ENCODE data around the gene CFAP251. TPM values are rescaled to one million over a fixed set of nuclear protein-coding genes. Genes with fewer than 3 reads are reported as not detected.
A peak's percentile ranks its signal among the peaks of the same experiment; 100 is the strongest.
"Not testable (repeated sequence)": the region's sequence is repeated elsewhere in the genome, so short reads cannot be mapped to it uniquely, and the experiment has no call there.

CFAP251 gene
- polyA plus RNA-seq, 3 donors: 0.08 to 0.17 TPM; not detected in 1

GRCh38 chr12:122036153-122036552 lies 117.8 kb downstream of the CFAP251 start:
- Histone ChIP-seq H3K36me3 (replicated peaks in 1 of 2; ENCODE audit: control insufficient read depth in 1 of 2, insufficient read depth in 2 of 2, low read length in 2 of 2) (no peaks in the 10 kb centered on the region), H3K4me2 (replicated peaks; ENCODE audit: extremely low read depth, low read length, poor library complexity, severe bottlenecking) (no peak overlapping the region), H2AFZ (ENCODE audit: insufficient read depth, low read depth, low read length, poor library complexity, severe bottlenecking) (no peak overlapping the region), H3K9me3 (replicated peaks in 1 of 2; ENCODE audit: control insufficient read depth in 1 of 2, insufficient read depth in 1 of 2, low read length in 2 of 2) (no peaks in the 10 kb centered on the region), H3K4me3 (replicated peaks in 1 of 3; ENCODE audit: low read depth in 2 of 3, low read length in 3 of 3) (no peak overlapping the region), H3K4me1 (ENCODE audit: control insufficient read depth in 1 of 2, insufficient read depth in 2 of 2, low read length in 2 of 2) (no peaks in the 10 kb centered on the region), H4K20me1 (ENCODE audit: insufficient read depth, low read length) (no peaks in the 10 kb centered on the region), H3K9ac (ENCODE audit: insufficient read depth, low read length, poor library complexity, severe bottlenecking) (no peak overlapping the region), H3K79me2 (ENCODE audit: insufficient read depth, low read length) (no peaks in the 10 kb centered on the region), H3K27ac (ENCODE audit: low read depth in 1 of 2, low read length in 2 of 2) (no peak overlapping the region), H3K27me3 (ENCODE audit: control insufficient read depth in 2 of 2, insufficient read depth in 2 of 2, low read length in 2 of 2) (no peaks in the 10 kb centered on the region)
- Mint-ChIP-seq H3K4me3 (no peak overlapping the region), H3K9me3 (no peaks in the 10 kb centered on the region), H3K36me3 (peaks cover 2 to 33% of the 10 kb centered on the region in 2 donors), H3K4me1 (peaks cover 2% of the 10 kb centered on the region), H3K27me3 (ENCODE audit: low read depth in 3 of 3) (peaks cover 0 to 3% (median 1%) of the 10 kb centered on the region in 3 donors), H3K27ac (no peak overlapping the region)
- intact Hi-C loops (cut with micrococcal nuclease): no loop called here
- 57% methylated on average over 1 of the region's 6 CpGs for WGBS (ENCODE audit: insufficient coverage)
- no peak for TF ChIP-seq CTCF (IDR thresholded peaks at IDR 0.05)
- DNase-seq: no peak

GRCh38 chr12:122040579-122041386 lies 122.4 kb downstream of the CFAP251 start:
- H3K27ac ChIP-seq (ENCODE audit: low read depth in 1 of 2, low read length in 2 of 2): no peak overlapping the region
- Mint-ChIP-seq H3K36me3 (peaks cover 2 to 48% of the 10 kb centered on the region in 2 donors), H3K4me1 (no peaks in the 10 kb centered on the region), H3K27ac (peak overlapping the region in 1 of 7 donors; percentile 31), H3K27me3 (ENCODE audit: low read depth in 3 of 3) (peaks cover 0 to 3% (median 3%) of the 10 kb centered on the region in 3 donors), H3K9me3 (no peaks in the 10 kb centered on the region), H3K4me3 (no peak overlapping the region)
- H3K36me3 ChIP-seq (replicated peaks in 1 of 2; ENCODE audit: control insufficient read depth in 1 of 2, insufficient read depth in 2 of 2, low read length in 2 of 2): no peaks in the 10 kb centered on the region
- 93% methylated on average over 11 of the region's 21 CpGs for WGBS (ENCODE audit: insufficient coverage)
- no peak overlapping the region for H3K9ac ChIP-seq (ENCODE audit: insufficient read depth, low read length, poor library complexity, severe bottlenecking)
- H2AFZ ChIP-seq (ENCODE audit: insufficient read depth, low read depth, low read length, poor library complexity, severe bottlenecking): no peak overlapping the region
- no peaks in the 10 kb centered on the region for H3K4me1 ChIP-seq (ENCODE audit: control insufficient read depth in 1 of 2, insufficient read depth in 2 of 2, low read length in 2 of 2)
- no peak overlapping the region for H3K4me2 ChIP-seq (replicated peaks; ENCODE audit: extremely low read depth, low read length, poor library complexity, severe bottlenecking)
- no peaks in the 10 kb centered on the region for H3K9me3 ChIP-seq (replicated peaks in 1 of 2; ENCODE audit: control insufficient read depth in 1 of 2, insufficient read depth in 1 of 2, low read length in 2 of 2)
- H3K27me3 ChIP-seq (ENCODE audit: control insufficient read depth in 2 of 2, insufficient read depth in 2 of 2, low read length in 2 of 2): no peaks in the 10 kb centered on the region
- H3K79me2 ChIP-seq (ENCODE audit: insufficient read depth, low read length): no peaks in the 10 kb centered on the region
- no peak for DNase-seq
- TF ChIP-seq CTCF (IDR thresholded peaks at IDR 0.05): no peak
- no peaks in the 10 kb centered on the region for H4K20me1 ChIP-seq (ENCODE audit: insufficient read depth, low read length)
- no peak overlapping the region for H3K4me3 ChIP-seq (replicated peaks in 1 of 3; ENCODE audit: low read depth in 2 of 3, low read length in 3 of 3)
- intact Hi-C loops (cut with micrococcal nuclease): no loop called here

- peaks cover under 1 to 48% of the 10 kb centered on the region in 2 donors for H3K36me3 Mint-ChIP-seq
- H3K4me3 Mint-ChIP-seq; H3K9me3 Mint-ChIP-seq; H2AFZ ChIP-seq (ENCODE audit: insufficient read depth, low read depth, low read length, poor library complexity, severe bottlenecking); H3K9me3 ChIP-seq (replicated peaks in 1 of 2; ENCODE audit: control insufficient read depth in 1 of 2, insufficient read depth in 1 of 2, low read length in 2 of 2); DNase-seq; H3K4me1 Mint-ChIP-seq; H3K4me1 ChIP-seq (ENCODE audit: control insufficient read depth in 1 of 2, insufficient read depth in 2 of 2, low read length in 2 of 2); H3K27me3 Mint-ChIP-seq (ENCODE audit: low read depth in 3 of 3); H3K79me2 ChIP-seq (ENCODE audit: insufficient read depth, low read length); H3K4me3 ChIP-seq (replicated peaks in 1 of 3; ENCODE audit: low read depth in 2 of 3, low read length in 3 of 3); H3K27ac ChIP-seq (ENCODE audit: low read depth in 1 of 2, low read length in 2 of 2); H3K36me3 ChIP-seq (replicated peaks in 1 of 2; ENCODE audit: control insufficient read depth in 1 of 2, insufficient read depth in 2 of 2, low read length in 2 of 2); intact Hi-C loops (cut with micrococcal nuclease); H3K9ac ChIP-seq (ENCODE audit: insufficient read depth, low read length, poor library complexity, severe bottlenecking); H4K20me1 ChIP-seq (ENCODE audit: insufficient read depth, low read length); H3K27me3 ChIP-seq (ENCODE audit: control insufficient read depth in 2 of 2, insufficient read depth in 2 of 2, low read length in 2 of 2); H3K4me2 ChIP-seq (replicated peaks; ENCODE audit: extremely low read depth, low read length, poor library complexity, severe bottlenecking): not testable (repeated sequence)
- peak overlapping the region in 1 of 7 donors; percentile 48 for H3K27ac Mint-ChIP-seq
- 86% methylated on average over 2 of the region's 3 CpGs for WGBS (ENCODE audit: insufficient coverage)
These were observed 123.1 kb downstream of the CFAP251 start for GRCh38 chr12:122041458-122041857.

Measured in CD14-positive monocyte (primary cell).